Erythroblast (primary cell): Measurements from ENCODE around the gene EXOC1L.

Experiments used
- GATA1 ChIP-seq: IDR thresholded peaks from 2 replicates; pipeline ENCODE4 v1.6.1; 2011; ENCODE audit warnings: low read depth, mild to moderate bottlenecking, control low read depth, low read length, moderate library complexity
- POLR2A ChIP-seq: IDR thresholded peaks from 2 replicates; pipeline ENCODE4 v1.6.1; 2011; ENCODE audit warnings: mild to moderate bottlenecking, low read length

DNA sequence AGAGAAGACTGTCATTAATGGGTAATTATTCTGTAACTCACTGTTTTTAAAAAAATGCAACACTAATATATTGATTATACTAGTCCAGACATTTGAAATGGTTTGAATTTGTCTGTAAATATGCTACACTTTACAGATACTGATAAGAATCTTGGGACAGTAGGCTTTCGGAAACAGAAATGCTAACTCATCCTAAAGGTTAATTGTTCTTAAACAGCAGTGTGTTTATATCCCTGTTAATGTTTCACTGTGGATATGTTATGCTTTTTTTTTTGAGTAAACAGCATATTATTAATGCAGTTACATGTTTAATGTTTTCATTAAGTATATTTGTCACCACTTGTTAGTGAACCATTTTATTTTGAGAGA lies 65.2 kb downstream of the EXOC1L start:
- no peak for TF ChIP-seq POLR2A
- no peak for TF ChIP-seq GATA1
